Heart right ventricle (tissue), 16 donors: ENCODE data around the gene PNISR. TPM values are rescaled to one million over a fixed set of nuclear protein-coding genes. Genes with fewer than 3 reads are reported as not detected.

Source experiments
- ATAC-seq, 8 donors: fragments of 200-7000 bp; cut with Tn5 transposase; one replicate each; pipeline ENCODE4 v1.9.1; 2020; ENCODE audit warnings: mild to moderate bottlenecking in 8 of 8, moderate library complexity in 8 of 8, moderate number of reproducible peaks in 1 of 8
- DNase-seq, 2 donors: peaks; one replicate each; pipeline ENCODE4 v3.0.0-alpha.2; 2020
- H3K27ac ChIP-seq, 10 donors: fragments of 200-600 bp; sonication (generic) in 2 of 10; one replicate each; pipeline versions ENCODE4 v1.5.0 to v1.8.0; 2020 to 2022; ENCODE audit warnings: mild to moderate bottlenecking in 3 of 10
- H3K27me3 ChIP-seq, 7 donors: fragments of 200-600 bp; one replicate each; pipeline ENCODE4 v1.8.0; 2021 to 2022; ENCODE audit warnings: mild to moderate bottlenecking in 2 of 7
- H3K36me3 ChIP-seq, 9 donors: fragments of 200-600 bp; sonication (generic) in 1 of 9; one replicate each; pipeline versions ENCODE4 v1.5.0 to v1.8.0; 2020 to 2022; ENCODE audit warnings: mild to moderate bottlenecking in 2 of 9
- H3K4me1 ChIP-seq, 9 donors: fragments of 200-600 bp; sonication (generic) in 1 of 9; one replicate each; pipeline versions ENCODE4 v1.5.0 to v1.8.0; 2020 to 2022; ENCODE audit warnings: mild to moderate bottlenecking in 4 of 9
- H3K4me3 ChIP-seq, 10 donors: fragments of 200-600 bp; sonication (generic) in 2 of 10; one replicate each; pipeline versions ENCODE4 v1.5.0 to v1.8.0; 2020 to 2022; ENCODE audit warnings: mild to moderate bottlenecking in 7 of 10, moderate library complexity in 2 of 10
- H3K9me3 ChIP-seq, 11 donors: fragments of 200-600 bp in 10 of 11; sonication (generic) in 2 of 11; one replicate each; pipeline versions ENCODE4 v1.5.0 to v1.8.0; 2013 to 2022; ENCODE audit warnings: mild to moderate bottlenecking in 2 of 11, control low read depth in 1 of 11, moderate library complexity in 1 of 11
- WGBS, 2 donors: extraction: QIAGEN DNeasy Blood & Tissue Kit; methylation state at CpG; one replicate each; pipeline ENCODE4 v1.1.7; 2013; ENCODE audit warnings: inconsistent platforms in 1 of 2; 5-methylcytosine and 5-hydroxymethylcytosine counted together
- intact Hi-C, 10 donors: fragments of 100-400 bp; cut with DNase I; formaldehyde crosslinking; loops; one replicate each; pipeline versions ENCODE4 v1.11.1 to v1.14.2; 2022
- polyA plus RNA-seq, 2 donors: library from polyadenylated mRNA; stranded (reverse); fragments of 200-250 nt; gene quantifications; one replicate each; pipeline ENCODE4 v1.2.3, GENCODE V29; 2013
- total RNA-seq, 10 donors: library from RNA; stranded (reverse); fragmentation: NEBNext Ultra II Directional in 3 of 10; extraction: Animal tissue kit (Norgen Biotek cat#: 25700) in 3 of 10; gene quantifications; one replicate each; pipeline versions ENCODE4 v1.2.1 to v1.2.4, GENCODE V29; 2021 to 2023
- TF ChIP-seq, protein P1 (sequence below), 9 donors: fragments of 200-600 bp; sonication (generic) in 2 of 9; IDR thresholded peaks; one replicate each; pipeline versions ENCODE4 v1.5.0 to v1.8.0; 2021 to 2022; ENCODE audit warnings: antibody characterized with exemption in 9 of 9, mild to moderate bottlenecking in 5 of 9, moderate library complexity in 1 of 9
- donor health status: Arrhythmogenic right ventricular cardiomyopathy.
- donor health status: ischemic (EF 13 %, LVEDD 7.1; RV severe dilation, severe dysfunction).
- donor health status: healthy with polysubstance abuse.
- donor health status: DM: no; HTN: yes; CAD: no.
- donor health status: DM: no; HTN: no; CAD: no.
- donor health status: ischemic (EF 25% LVEDD 6.9; RV normal size, moderate dysfunction).
- donor health status: ischemic (EF 25% LVEDD 5.7; RV mildly dilated, moderate dysfunction).
- donor health status: healthy.
- donor health status: DM: yes; HTN: yes; CAD: no.
- donor health status: Ischemic cardiomyopathy.
- donor health status: ischemic (EF 35%, LVEDD 5.7; RV mildly dilated, moderate dysfunction).
- donor health status: nonischemic (EF 11% LVEDD 7.7; RV severe dilation, severe dysfunction).
- donor health status: DM: yes; HTN: yes; CAD: no.
- donor health status: PGD.
- donor health status: ischemic (EF 29% LVEDD 5.4; RV normal size, mild dysfunction).
- donor health status: nonischemic (EF 23%, LVEDD 6.1; RV moderate dilation, normal function).

The PNISR gene
- total and polyA plus RNA-seq, 12 donors, result 17.8 to 105 (median 50.1) TPM

DNA sequence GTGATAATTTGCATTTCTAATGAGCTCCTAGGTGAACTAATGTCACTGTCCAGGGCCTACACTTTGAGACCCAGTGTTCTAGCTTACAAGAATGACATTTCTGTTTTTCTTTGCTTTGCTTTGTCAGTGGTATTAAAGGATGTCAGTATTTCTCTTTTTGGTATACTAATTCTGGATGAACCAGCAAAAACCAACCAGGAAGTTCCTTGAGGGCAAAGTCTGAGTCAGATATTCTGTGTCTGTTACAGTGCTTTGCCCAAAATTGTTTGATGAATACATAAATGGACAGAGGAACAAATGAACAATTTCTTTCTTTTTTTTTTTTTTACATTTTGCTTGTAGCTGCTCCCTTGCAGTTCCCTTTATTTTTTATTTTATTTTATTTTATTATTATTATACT, 46.5 kb downstream of the PNISR start:
- no peaks in the 10 kb centered on the region for H3K4me1 ChIP-seq
- ATAC-seq (no peak), DNase-seq (no peak)
- TF ChIP-seq, protein P1, sequence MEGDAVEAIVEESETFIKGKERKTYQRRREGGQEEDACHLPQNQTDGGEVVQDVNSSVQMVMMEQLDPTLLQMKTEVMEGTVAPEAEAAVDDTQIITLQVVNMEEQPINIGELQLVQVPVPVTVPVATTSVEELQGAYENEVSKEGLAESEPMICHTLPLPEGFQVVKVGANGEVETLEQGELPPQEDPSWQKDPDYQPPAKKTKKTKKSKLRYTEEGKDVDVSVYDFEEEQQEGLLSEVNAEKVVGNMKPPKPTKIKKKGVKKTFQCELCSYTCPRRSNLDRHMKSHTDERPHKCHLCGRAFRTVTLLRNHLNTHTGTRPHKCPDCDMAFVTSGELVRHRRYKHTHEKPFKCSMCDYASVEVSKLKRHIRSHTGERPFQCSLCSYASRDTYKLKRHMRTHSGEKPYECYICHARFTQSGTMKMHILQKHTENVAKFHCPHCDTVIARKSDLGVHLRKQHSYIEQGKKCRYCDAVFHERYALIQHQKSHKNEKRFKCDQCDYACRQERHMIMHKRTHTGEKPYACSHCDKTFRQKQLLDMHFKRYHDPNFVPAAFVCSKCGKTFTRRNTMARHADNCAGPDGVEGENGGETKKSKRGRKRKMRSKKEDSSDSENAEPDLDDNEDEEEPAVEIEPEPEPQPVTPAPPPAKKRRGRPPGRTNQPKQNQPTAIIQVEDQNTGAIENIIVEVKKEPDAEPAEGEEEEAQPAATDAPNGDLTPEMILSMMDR (IDR thresholded peaks at IDR 0.05), result no peak
- H3K27me3 ChIP-seq, result no peaks in the 10 kb centered on the region
- intact Hi-C loops, result no loop called here
- no peak overlapping the region for H3K4me3 ChIP-seq
- H3K9me3 ChIP-seq, result no peaks in the 10 kb centered on the region
- no peak overlapping the region for H3K27ac ChIP-seq
- H3K36me3 ChIP-seq, result peaks cover 0 to 28% (median 0%) of the 10 kb centered on the region in 9 donors

DNA sequence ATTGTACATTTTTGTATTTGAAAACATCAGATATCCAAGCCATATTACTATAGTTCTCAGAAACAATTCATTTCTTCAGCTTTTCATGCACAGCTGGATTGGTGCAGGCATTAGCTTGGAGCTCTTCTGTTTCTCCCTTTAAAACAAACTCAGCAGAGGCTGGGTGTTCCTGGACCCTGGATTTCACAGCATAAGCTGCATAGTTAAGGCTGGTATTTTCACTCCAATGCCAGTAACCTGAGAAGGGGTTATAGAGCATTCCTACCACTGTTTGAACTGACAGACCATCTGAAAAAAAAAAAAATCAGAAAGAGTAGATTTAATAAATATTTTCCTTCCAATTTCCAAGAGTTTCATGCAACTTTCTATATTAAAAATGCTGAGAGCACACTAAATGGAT, 55.6 kb downstream of the PNISR start:
- Histone ChIP-seq H3K36me3 (peaks cover 0 to 26% (median 0%) of the 10 kb centered on the region in 9 donors), H3K9me3 (no peaks in the 10 kb centered on the region), H3K4me3 (no peak overlapping the region), H3K27ac (no peak overlapping the region), H3K27me3 (no peaks in the 10 kb centered on the region), H3K4me1 (no peaks in the 10 kb centered on the region)
- ATAC-seq, result no peak
- intact Hi-C loops, result no loop called here
- no peak for DNase-seq
- TF ChIP-seq, protein P1 (IDR thresholded peaks at IDR 0.05), result no peak

DNA sequence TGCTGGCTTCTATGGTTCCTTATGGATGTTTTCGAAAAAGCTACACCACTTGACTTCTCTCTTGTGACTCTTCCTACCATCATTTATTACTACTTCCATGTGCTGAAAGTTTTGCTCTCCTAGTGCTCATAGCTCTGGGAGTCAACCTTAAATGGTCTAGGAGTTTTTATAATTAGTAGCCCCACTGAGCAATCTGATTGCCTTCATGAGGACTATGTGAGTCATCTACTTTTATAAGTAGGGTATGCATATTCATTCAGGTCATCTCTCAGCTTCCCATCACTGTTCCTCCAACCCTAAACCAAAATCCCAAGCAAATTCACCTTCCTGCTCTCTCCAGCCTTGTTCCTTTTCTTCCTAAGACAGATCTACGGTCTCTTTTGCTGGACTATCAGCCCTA, 58.3 kb downstream of the PNISR start:
- no peak for DNase-seq
- no peak overlapping the region for H3K4me3 ChIP-seq
- H3K27me3 ChIP-seq, result no peaks in the 10 kb centered on the region
- 95% methylated on average over 2 of the region's 2 CpGs for WGBS, 2 donors
- TF ChIP-seq, protein P1 (IDR thresholded peaks at IDR 0.05), result no peak
- H3K36me3 ChIP-seq, result peaks cover 0 to 23% (median 0%) of the 10 kb centered on the region in 9 donors
- intact Hi-C loops, result no loop called here
- ATAC-seq, result no peak
- H3K4me1 ChIP-seq, result no peaks in the 10 kb centered on the region
- no peak overlapping the region for H3K27ac ChIP-seq
- H3K9me3 ChIP-seq, result no peaks in the 10 kb centered on the region

DNA sequence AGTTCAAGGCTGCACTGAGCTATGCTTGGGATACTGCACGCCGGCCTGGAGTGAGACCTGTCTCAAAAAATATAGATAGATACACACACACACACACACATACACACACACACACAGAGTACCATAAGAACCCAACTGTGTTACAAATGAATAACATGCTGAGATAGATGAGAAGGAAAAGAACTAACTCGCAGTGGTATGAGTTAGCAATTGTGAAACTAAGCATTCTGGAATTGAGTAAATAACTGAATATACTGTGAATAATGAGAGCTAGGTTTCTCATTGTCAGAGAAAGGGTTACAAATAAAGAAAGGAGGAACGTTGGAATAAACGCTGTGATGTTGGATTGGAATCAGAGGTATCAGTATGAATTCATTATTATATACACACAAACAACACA, 61.1 kb downstream of the PNISR start:
- intact Hi-C loops, result no loop called here
- Histone ChIP-seq H3K27ac (no peak overlapping the region), H3K27me3 (peaks cover 0 to 16% (median 4%) of the 10 kb centered on the region in 7 donors), H3K36me3 (peaks cover 0 to 4% (median 0%) of the 10 kb centered on the region in 9 donors), H3K4me3 (no peak overlapping the region), H3K9me3 (no peaks in the 10 kb centered on the region), H3K4me1 (no peaks in the 10 kb centered on the region)
- no peak for DNase-seq
- no peak for ATAC-seq
- WGBS, 2 donors, result 88 to 95% methylated on average over 5 of the region's 5 CpGs
- TF ChIP-seq, protein P1 (IDR thresholded peaks at IDR 0.05), result no peak
